Endothelial cell of umbilical vein (primary cell): Measurements from ENCODE around the gene PTPN14.

Experiments used
- EZH2 ChIP-seq: IDR thresholded peaks from 2 replicates; pipeline ENCODE4 v1.6.1; 2012; ENCODE audit warnings: borderline replicate concordance, low read depth, mild to moderate bottlenecking, moderate library complexity, low read length, inconsistent platforms; ENCODE audit not compliant: severe bottlenecking
- JUN ChIP-seq: IDR thresholded peaks from 2 replicates; pipeline ENCODE4 v1.6.1; 2011; ENCODE audit warnings: borderline replicate concordance, low read depth; ENCODE audit not compliant: insufficient read length, insufficient read depth
- POLR2A ChIP-seq: IDR thresholded peaks from 2 replicates; pipeline ENCODE4 v1.6.1; 2012; ENCODE audit warnings: low read depth, mild to moderate bottlenecking, control low read depth, low read length
- POLR2AphosphoS5 ChIP-seq: IDR thresholded peaks from 2 replicates; pipeline ENCODE4 v1.6.1; 2012; ENCODE audit warnings: low read depth, mild to moderate bottlenecking, control low read depth, low read length, moderate library complexity; ENCODE audit not compliant: insufficient read depth
- TF ChIP-seq, protein P1 (sequence below): IDR thresholded peaks from 2 replicates; pipeline ENCODE4 v1.6.1; 2011; ENCODE audit not compliant: insufficient read depth, insufficient read length
- TF ChIP-seq, protein P2 (sequence below), 2 donors: IDR thresholded peaks; 1 replicate in 1 of 2; 2 replicates in 1 of 2; pipeline ENCODE4 v1.5.1; 2011; ENCODE audit warnings: low read length in 2 of 2, mild to moderate bottlenecking in 2 of 2, moderate library complexity in 2 of 2, control low read depth in 1 of 2, inconsistent platforms in 1 of 2, low read depth in 1 of 2; ENCODE audit not compliant: insufficient read depth in 1 of 2; ENCODE audit errors: extremely low read depth in 1 of 2

DNA sequence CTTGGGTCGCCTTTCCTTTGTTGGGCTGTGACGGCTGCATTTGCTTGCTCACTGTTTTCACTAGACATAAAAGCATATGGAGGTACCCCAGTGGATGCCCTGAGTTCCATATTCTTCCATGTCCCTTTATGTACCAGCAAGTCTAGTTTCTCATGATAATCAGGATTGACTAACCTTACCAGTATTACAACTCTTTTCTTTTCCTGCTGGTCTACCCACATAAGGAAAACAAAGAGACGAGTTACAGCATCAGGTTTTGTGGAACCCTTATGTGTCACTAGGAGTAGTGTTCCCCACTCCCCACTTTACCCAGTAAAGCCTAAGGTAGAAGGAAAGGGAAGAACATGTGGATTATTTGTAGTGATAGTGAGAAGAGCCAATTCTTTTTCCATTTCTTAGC, 35.2 kb upstream of the PTPN14 start:
- TF ChIP-seq EZH2 (no peak), JUN (no peak), POLR2A (no peak), POLR2AphosphoS5 (no peak)
- TF ChIP-seq, protein P1, sequence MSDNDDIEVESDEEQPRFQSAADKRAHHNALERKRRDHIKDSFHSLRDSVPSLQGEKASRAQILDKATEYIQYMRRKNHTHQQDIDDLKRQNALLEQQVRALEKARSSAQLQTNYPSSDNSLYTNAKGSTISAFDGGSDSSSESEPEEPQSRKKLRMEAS = no peak
- TF ChIP-seq, protein P2, sequence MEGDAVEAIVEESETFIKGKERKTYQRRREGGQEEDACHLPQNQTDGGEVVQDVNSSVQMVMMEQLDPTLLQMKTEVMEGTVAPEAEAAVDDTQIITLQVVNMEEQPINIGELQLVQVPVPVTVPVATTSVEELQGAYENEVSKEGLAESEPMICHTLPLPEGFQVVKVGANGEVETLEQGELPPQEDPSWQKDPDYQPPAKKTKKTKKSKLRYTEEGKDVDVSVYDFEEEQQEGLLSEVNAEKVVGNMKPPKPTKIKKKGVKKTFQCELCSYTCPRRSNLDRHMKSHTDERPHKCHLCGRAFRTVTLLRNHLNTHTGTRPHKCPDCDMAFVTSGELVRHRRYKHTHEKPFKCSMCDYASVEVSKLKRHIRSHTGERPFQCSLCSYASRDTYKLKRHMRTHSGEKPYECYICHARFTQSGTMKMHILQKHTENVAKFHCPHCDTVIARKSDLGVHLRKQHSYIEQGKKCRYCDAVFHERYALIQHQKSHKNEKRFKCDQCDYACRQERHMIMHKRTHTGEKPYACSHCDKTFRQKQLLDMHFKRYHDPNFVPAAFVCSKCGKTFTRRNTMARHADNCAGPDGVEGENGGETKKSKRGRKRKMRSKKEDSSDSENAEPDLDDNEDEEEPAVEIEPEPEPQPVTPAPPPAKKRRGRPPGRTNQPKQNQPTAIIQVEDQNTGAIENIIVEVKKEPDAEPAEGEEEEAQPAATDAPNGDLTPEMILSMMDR (IDR thresholded peaks at IDR 0.05; ENCODE audit: extremely low read depth in 1 of 2, insufficient read depth in 1 of 2, low read depth in 1 of 2, low read length in 2 of 2) = no peak
